ENCODE measurements around the gene UBTD2. TPM values are rescaled to one million over a fixed set of nuclear protein-coding genes. Genes with fewer than 3 reads are reported as not detected.

Gene UBTD2
- total RNA-seq, 1 donor from 2014 or later = 30.1 TPM

- no peak for DNase-seq (ENCODE audit: low read depth)
- no peak overlapping the region for H3K4me3 ChIP-seq (ENCODE audit: low read depth, low read length)
- TF ChIP-seq CTCF (IDR thresholded peaks at IDR 0.05; ENCODE audit: insufficient read depth, low read length, poor library complexity, severe bottlenecking) = no peak
- H3K36me3 ChIP-seq (ENCODE audit: control insufficient read depth, insufficient read depth, low read length) = no peaks in the 10 kb centered on the region
- no peaks in the 10 kb centered on the region for H3K27me3 ChIP-seq (ENCODE audit: control insufficient read depth, insufficient read depth, low read length)
Observed at GRCh38 chr5:172248637-172249036, 34.9 kb downstream of the UBTD2 start.

- Histone ChIP-seq H3K36me3 (ENCODE audit: control insufficient read depth, insufficient read depth, low read length) (no peaks in the 10 kb centered on the region), H3K4me3 (ENCODE audit: low read depth, low read length) (no peak overlapping the region), H3K27me3 (ENCODE audit: control insufficient read depth, insufficient read depth, low read length) (no peaks in the 10 kb centered on the region)
- no peak for DNase-seq (ENCODE audit: low read depth)
- TF ChIP-seq CTCF (IDR thresholded peaks at IDR 0.05; ENCODE audit: insufficient read depth, low read length, poor library complexity, severe bottlenecking) = no peak
Observed at GRCh38 chr5:172245703-172246125, 37.9 kb downstream of the UBTD2 start.

- TF ChIP-seq CTCF (IDR thresholded peaks at IDR 0.05; ENCODE audit: insufficient read depth, low read length, poor library complexity, severe bottlenecking) = no peak
- no peak for DNase-seq (ENCODE audit: low read depth)
- no peak overlapping the region for H3K4me3 ChIP-seq (ENCODE audit: low read depth, low read length)
- no peaks in the 10 kb centered on the region for H3K27me3 ChIP-seq (ENCODE audit: control insufficient read depth, insufficient read depth, low read length)
- no peaks in the 10 kb centered on the region for H3K36me3 ChIP-seq (ENCODE audit: control insufficient read depth, insufficient read depth, low read length)
Observed at GRCh38 chr5:172245046-172245445, 38.5 kb downstream of the UBTD2 start.

- no peaks in the 10 kb centered on the region for H3K27me3 ChIP-seq (ENCODE audit: control insufficient read depth, insufficient read depth, low read length)
- DNase-seq (ENCODE audit: low read depth) = no peak
- H3K4me3 ChIP-seq (ENCODE audit: low read depth, low read length) = no peak overlapping the region
- no peaks in the 10 kb centered on the region for H3K36me3 ChIP-seq (ENCODE audit: control insufficient read depth, insufficient read depth, low read length)
- TF ChIP-seq CTCF (IDR thresholded peaks at IDR 0.05; ENCODE audit: insufficient read depth, low read length, poor library complexity, severe bottlenecking) = no peak
Observed at GRCh38 chr5:172243302-172243701, 40.3 kb downstream of the UBTD2 start.

- H3K27me3 ChIP-seq (ENCODE audit: control insufficient read depth, insufficient read depth, low read length) = no peaks in the 10 kb centered on the region
- no peaks in the 10 kb centered on the region for H3K36me3 ChIP-seq (ENCODE audit: control insufficient read depth, insufficient read depth, low read length)
- no peak for DNase-seq (ENCODE audit: low read depth)
- TF ChIP-seq CTCF (IDR thresholded peaks at IDR 0.05; ENCODE audit: insufficient read depth, low read length, poor library complexity, severe bottlenecking) = no peak
- H3K4me3 ChIP-seq (ENCODE audit: low read depth, low read length) = no peak overlapping the region
Observed at GRCh38 chr5:172238334-172238733, 45.2 kb downstream of the UBTD2 start.

Data from kidney epithelial cell (primary cell).